ENCODE measurements around the gene CHKA.

GRCh38 chr11:68159161-68159560 lies 38.0 kb upstream of the CHKA start:
- TF ChIP-seq CTCF (IDR thresholded peaks at IDR 0.05; ENCODE audit: extremely low read depth in 1 of 2, insufficient read depth in 1 of 2, low read depth in 1 of 2, low read length in 2 of 2) (no peak), FOS (IDR thresholded peaks at IDR 0.05; ENCODE audit: borderline replicate concordance, insufficient read depth, low read length) (no peak), POLR2A (IDR thresholded peaks at IDR 0.05; ENCODE audit: low read depth, low read length) (no peak), EZH2 (IDR thresholded peaks at IDR 0.05; ENCODE audit: borderline replicate concordance, low read depth, low read length, severe bottlenecking) (no peak), POLR2AphosphoS5 (IDR thresholded peaks at IDR 0.05; ENCODE audit: insufficient read depth, low read depth, low read length) (no peak), MYC (IDR thresholded peaks at IDR 0.05; ENCODE audit: low read depth, low read length) (no peak), GATA2 (IDR thresholded peaks at IDR 0.05; ENCODE audit: insufficient read depth, insufficient read length, low read depth, low read length) (no peak), MAX (IDR thresholded peaks at IDR 0.05; ENCODE audit: insufficient read depth, insufficient read length) (no peak), JUN (IDR thresholded peaks at IDR 0.05; ENCODE audit: borderline replicate concordance, insufficient read depth, insufficient read length, low read depth) (no peak)

Data from endothelial cell of umbilical vein (primary cell).